ENCODE data around the gene LRRFIP1.

DNA sequence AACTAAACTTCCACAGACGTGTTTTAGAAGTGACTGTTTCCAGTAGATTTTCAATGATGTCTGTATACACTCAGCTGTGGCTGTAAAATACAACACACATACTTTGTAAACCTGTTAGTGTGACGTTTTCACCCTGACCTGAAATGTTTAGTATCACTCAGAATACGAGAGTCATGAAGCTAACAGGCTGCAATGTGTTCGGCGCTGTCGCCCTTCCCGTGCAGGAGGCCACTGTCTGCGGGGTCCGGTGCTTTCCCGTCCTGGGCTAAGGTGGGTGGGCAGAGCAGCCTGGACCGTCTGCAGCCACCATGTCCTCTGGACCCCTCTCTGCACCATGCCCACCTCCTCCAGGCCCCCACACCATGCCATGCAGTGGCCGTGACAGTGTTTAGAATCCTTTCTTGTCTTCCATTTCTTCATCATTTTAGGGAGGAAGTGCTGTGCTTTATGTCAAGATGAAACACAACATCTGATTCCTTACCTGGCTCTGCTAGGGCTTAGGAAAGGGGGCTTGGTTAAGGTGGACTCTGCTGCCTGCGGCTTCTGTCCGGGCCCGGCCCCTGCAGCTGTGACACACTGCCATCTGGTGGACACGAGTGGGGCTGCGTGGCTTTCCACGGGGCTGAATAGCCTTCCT, 117.3 kb downstream of the LRRFIP1 start:
- TF ChIP-seq POLR2A (IDR thresholded peaks at IDR 0.05): no peak
- TF ChIP-seq CTCF (IDR thresholded peaks at IDR 0.05): peak; percentile 97 to 99 (median 98)

All from esophagus squamous epithelium (tissue), 4 donors.